ENCODE measurements around the gene PEX10.
"Not testable (repeated sequence)": the region's sequence is repeated elsewhere in the genome, so short reads cannot be mapped to it uniquely, and the experiment has no call there.

Gene PEX10

DNA sequence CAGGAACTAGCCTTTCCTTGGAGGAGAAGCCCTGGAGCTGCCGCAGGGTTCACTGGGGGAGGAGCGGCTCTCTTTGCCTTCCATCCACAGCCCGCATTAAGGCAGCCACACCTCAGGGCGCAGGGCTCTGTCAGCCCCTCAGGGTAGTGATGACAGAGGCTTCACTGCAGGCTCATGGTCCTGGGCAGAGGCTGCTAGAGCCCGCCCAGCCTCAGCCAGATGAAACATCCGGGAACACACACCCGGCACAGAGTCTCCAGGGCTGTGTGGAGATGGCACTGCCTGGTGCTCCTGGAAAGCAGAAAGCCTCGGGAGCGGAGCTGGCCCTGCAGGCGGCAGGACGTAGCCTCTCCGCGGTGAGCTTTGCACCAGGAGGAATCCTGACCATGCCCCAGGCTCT is 29.4 kb upstream of the PEX10 start:
- Histone ChIP-seq H3K9ac (ENCODE audit: low read depth, low read length) (no peak overlapping the region), H3K4me1 (ENCODE audit: control insufficient read depth, insufficient read depth, low read length) (peaks cover 22% of the 10 kb centered on the region), H3K4me2 (ENCODE audit: low read length) (no peak overlapping the region), H3K9me3 (replicated peaks; ENCODE audit: low read length) (no peaks in the 10 kb centered on the region), H3K4me3 (ENCODE audit: low read length) (no peak overlapping the region), H3K36me3 (ENCODE audit: insufficient read depth, low read length) (no peaks in the 10 kb centered on the region), H3K27me3 (ENCODE audit: control insufficient read depth, insufficient read depth, low read length) (peaks cover 25% of the 10 kb centered on the region)

DNA sequence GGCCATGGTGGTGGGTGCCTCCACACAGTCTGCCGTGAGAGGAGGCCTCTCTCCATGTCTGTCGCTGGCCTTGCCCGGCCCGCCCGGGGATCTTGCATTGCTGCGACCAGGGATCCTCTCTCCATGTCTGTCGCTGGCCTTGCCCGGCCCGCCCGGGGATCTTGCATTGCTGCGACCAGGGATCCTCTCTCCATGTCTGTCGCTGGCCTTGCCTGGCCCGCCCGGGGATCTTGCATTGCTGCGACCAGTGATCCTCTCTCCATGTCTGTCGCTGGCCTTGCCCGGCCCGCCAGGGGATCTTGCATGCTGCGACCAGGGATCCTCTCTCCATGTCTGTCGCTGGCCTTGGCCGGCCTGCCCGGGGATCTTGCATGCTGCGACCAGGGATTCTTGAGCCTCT is 28.0 kb upstream of the PEX10 start:
- Histone ChIP-seq H3K4me1 (ENCODE audit: control insufficient read depth, insufficient read depth, low read length) (peaks cover 12% of the 10 kb centered on the region), H3K27me3 (ENCODE audit: control insufficient read depth, insufficient read depth, low read length) (peaks cover 25% of the 10 kb centered on the region)
- H3K9ac ChIP-seq (ENCODE audit: low read depth, low read length); H3K9me3 ChIP-seq (replicated peaks; ENCODE audit: low read length); H3K4me3 ChIP-seq (ENCODE audit: low read length); H3K4me2 ChIP-seq (ENCODE audit: low read length); H3K36me3 ChIP-seq (ENCODE audit: insufficient read depth, low read length): not testable (repeated sequence)

DNA sequence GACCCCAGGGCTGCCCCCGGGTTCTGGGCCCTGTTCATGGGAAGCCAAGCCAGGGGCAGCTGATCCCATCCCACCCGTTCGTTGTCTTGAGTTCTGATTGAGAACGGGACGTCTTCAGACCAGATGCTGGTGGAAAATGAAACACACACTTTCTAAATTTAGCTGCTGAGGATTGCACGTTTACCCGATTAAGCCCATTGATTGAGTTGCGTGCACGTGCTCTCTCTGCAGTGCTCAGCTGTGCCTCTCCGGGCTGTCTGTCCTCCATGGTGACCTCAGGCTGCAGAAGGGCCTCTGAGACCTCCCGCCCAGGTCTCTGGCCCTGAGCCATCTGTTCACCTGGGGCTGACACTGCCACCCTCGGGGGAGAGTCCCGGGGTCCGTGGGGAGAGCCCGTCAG is 27.0 kb upstream of the PEX10 start:
- peaks cover 4% of the 10 kb centered on the region for H3K4me1 ChIP-seq (ENCODE audit: control insufficient read depth, insufficient read depth, low read length)
- no peaks in the 10 kb centered on the region for H3K9me3 ChIP-seq (replicated peaks; ENCODE audit: low read length)
- no peak overlapping the region for H3K4me2 ChIP-seq (ENCODE audit: low read length)
- no peak overlapping the region for H3K4me3 ChIP-seq (ENCODE audit: low read length)
- peaks cover 32% of the 10 kb centered on the region for H3K27me3 ChIP-seq (ENCODE audit: control insufficient read depth, insufficient read depth, low read length)
- H3K36me3 ChIP-seq (ENCODE audit: insufficient read depth, low read length) = no peaks in the 10 kb centered on the region
- H3K9ac ChIP-seq (ENCODE audit: low read depth, low read length) = no peak overlapping the region

DNA sequence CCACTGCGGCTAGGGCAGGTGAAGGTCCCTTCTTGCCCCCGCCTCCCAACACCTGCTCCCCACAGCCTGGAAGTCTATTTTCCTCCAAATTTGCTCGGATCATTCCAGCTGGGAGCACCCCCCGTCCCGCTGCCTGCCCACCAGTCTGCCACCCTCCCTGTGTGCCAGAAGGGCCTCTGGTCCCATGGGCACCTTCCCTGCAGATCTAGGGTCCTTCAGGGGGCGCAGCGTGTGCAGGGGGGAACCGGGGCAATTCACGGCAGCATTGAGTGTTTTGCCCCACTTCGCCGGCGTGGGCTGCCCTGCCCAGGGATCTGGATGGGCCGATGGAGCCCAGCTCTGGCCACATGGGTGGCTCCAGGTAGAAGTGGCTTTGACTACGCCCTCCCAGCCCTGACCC is 26.3 kb upstream of the PEX10 start:
- no peaks in the 10 kb centered on the region for H3K36me3 ChIP-seq (ENCODE audit: insufficient read depth, low read length)
- no peaks in the 10 kb centered on the region for H3K9me3 ChIP-seq (replicated peaks; ENCODE audit: low read length)
- peaks cover 4% of the 10 kb centered on the region for H3K4me1 ChIP-seq (ENCODE audit: control insufficient read depth, insufficient read depth, low read length)
- H3K4me3 ChIP-seq (ENCODE audit: low read length) = no peak overlapping the region
- H3K27me3 ChIP-seq (ENCODE audit: control insufficient read depth, insufficient read depth, low read length) = peaks cover 39% of the 10 kb centered on the region
- no peak overlapping the region for H3K9ac ChIP-seq (ENCODE audit: low read depth, low read length)
- no peak overlapping the region for H3K4me2 ChIP-seq (ENCODE audit: low read length)

DNA sequence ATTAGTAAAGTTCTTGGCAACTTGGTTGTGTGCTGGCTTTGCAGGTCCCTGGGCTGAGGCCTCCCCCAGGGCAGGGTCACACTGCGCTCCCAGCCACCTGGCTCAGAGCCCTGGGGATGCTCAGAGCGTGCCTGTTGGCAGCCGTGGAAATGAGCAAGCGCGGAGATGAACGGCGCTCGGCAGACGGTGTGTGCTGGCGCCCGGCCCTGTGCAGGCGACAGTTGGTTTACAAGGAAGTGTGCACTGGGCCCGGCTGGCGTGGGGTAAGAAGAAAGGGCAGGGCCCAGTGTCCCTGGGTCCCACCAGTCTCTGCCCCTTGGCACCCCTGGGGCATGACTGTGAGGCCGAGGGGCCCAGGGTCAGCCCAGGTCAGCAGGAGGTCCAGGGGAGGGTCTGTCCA is 25.7 kb upstream of the PEX10 start:
- no peak overlapping the region for H3K4me3 ChIP-seq (ENCODE audit: low read length)
- H3K9ac ChIP-seq (ENCODE audit: low read depth, low read length) = no peak overlapping the region
- H3K4me1 ChIP-seq (ENCODE audit: control insufficient read depth, insufficient read depth, low read length) = peaks cover 1% of the 10 kb centered on the region
- H3K27me3 ChIP-seq (ENCODE audit: control insufficient read depth, insufficient read depth, low read length) = peaks cover 44% of the 10 kb centered on the region
- no peak overlapping the region for H3K4me2 ChIP-seq (ENCODE audit: low read length)
- H3K36me3 ChIP-seq (ENCODE audit: insufficient read depth, low read length) = no peaks in the 10 kb centered on the region
- no peaks in the 10 kb centered on the region for H3K9me3 ChIP-seq (replicated peaks; ENCODE audit: low read length)

DNA sequence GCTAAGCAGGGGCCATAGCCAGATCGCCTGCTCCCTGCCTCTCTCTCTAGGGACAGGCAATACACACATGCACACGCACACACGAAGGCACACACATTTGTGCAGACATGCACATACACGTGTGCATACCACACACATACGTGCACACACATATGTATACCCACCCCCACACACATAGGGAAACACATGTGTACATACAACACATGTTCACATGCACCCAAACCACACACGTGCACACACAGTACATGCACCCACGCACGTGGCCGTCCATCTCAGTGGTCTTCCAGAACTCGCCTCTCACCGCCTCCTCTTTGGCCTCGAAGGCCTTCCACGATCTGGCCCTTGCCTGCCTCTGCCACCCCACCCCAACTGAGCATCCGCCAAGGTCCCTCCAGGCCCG is 25.3 kb upstream of the PEX10 start:
- no peak overlapping the region for H3K9ac ChIP-seq (ENCODE audit: low read depth, low read length)
- H3K4me3 ChIP-seq (ENCODE audit: low read length) = no peak overlapping the region
- H3K4me1 ChIP-seq (ENCODE audit: control insufficient read depth, insufficient read depth, low read length) = no peaks in the 10 kb centered on the region
- H3K9me3 ChIP-seq (replicated peaks; ENCODE audit: low read length) = no peaks in the 10 kb centered on the region
- H3K36me3 ChIP-seq (ENCODE audit: insufficient read depth, low read length) = no peaks in the 10 kb centered on the region
- no peak overlapping the region for H3K4me2 ChIP-seq (ENCODE audit: low read length)
- H3K27me3 ChIP-seq (ENCODE audit: control insufficient read depth, insufficient read depth, low read length) = peaks cover 44% of the 10 kb centered on the region

DNA sequence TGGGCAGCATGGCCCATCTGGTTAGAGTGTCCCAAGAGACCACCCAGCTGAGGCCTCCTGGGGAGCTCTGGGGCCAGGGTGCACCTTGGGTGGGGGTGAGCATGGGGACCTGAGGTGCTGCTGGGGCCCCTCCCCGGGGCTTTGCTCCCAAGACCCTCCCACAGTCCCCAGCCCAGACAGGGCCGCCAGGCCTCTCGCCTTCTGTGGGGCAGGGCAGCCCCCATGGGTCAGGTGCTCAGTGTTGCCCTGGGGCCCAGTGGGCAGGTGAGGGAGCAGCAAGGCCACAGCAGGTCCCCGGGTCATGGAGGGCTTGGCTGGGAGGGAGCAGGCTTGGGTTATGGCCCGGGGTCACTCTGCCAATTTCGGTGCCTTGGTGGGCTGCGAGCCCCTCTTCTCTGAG is 24.5 kb upstream of the PEX10 start:
- H3K9ac ChIP-seq (ENCODE audit: low read depth, low read length) = no peak overlapping the region
- H3K4me2 ChIP-seq (ENCODE audit: low read length) = no peak overlapping the region
- no peak overlapping the region for H3K4me3 ChIP-seq (ENCODE audit: low read length)
- H3K4me1 ChIP-seq (ENCODE audit: control insufficient read depth, insufficient read depth, low read length) = no peaks in the 10 kb centered on the region
- H3K27me3 ChIP-seq (ENCODE audit: control insufficient read depth, insufficient read depth, low read length) = peaks cover 44% of the 10 kb centered on the region
- no peaks in the 10 kb centered on the region for H3K9me3 ChIP-seq (replicated peaks; ENCODE audit: low read length)
- H3K36me3 ChIP-seq (ENCODE audit: insufficient read depth, low read length) = no peaks in the 10 kb centered on the region

DNA sequence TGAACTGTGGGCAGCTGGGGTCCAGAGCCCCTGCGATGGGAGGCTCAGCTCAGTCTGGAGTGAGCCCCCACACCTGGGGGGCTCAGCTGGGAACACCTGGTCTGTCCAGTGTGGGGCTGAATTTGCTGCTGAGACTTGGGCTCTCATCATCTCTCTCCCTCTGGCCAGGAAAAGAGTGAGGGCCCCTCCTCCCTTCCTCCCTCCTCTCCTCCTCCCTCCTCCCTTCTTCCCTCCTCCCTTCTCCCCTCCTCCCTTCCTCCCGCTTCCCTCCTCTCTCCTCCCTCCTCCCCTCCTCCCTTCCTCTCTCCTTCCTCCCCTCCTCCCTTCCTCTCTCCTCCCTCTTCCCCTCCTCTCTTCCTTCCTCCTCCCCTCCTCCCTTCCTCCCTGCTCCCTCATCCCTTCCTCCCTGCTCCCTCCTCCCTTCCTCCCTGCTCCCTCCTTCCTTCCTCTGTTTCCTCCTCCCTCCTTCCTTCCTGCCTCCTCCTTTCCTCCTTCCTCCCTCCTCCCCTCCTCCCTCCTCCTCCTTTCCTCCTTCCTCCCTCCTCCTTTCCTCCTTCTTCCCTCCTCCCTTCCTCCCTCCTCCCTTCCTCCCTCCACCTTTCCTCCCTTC is 23.5 kb upstream of the PEX10 start:
- Histone ChIP-seq H3K4me1 (ENCODE audit: control insufficient read depth, insufficient read depth, low read length) (no peaks in the 10 kb centered on the region), H3K9ac (ENCODE audit: low read depth, low read length) (no peak overlapping the region), H3K36me3 (ENCODE audit: insufficient read depth, low read length) (no peaks in the 10 kb centered on the region), H3K4me2 (ENCODE audit: low read length) (no peak overlapping the region), H3K9me3 (replicated peaks; ENCODE audit: low read length) (no peaks in the 10 kb centered on the region), H3K4me3 (ENCODE audit: low read length) (no peak overlapping the region), H3K27me3 (ENCODE audit: control insufficient read depth, insufficient read depth, low read length) (peaks cover 52% of the 10 kb centered on the region)

DNA sequence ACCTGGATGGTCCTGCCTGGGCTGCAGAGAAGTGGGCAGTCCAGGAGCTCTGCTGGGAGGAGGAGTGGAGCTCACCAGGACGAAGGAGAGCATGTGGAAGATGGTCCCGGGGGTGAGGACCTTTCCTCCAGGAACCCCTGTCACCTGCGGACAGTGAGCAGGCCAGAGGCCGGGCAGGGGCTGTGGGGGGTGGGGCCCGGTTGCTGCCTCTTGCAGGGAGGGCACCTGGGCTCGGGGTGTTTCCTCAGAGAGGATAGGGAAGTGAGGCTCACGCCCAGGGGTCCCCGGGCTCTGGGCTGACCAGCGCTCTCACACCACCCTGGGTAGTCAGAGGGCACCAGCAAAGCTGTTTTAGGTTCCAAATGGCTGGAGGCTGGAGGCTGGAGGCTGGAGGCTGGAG is 22.7 kb upstream of the PEX10 start:
- H3K9ac ChIP-seq (ENCODE audit: low read depth, low read length) = no peak overlapping the region

DNA sequence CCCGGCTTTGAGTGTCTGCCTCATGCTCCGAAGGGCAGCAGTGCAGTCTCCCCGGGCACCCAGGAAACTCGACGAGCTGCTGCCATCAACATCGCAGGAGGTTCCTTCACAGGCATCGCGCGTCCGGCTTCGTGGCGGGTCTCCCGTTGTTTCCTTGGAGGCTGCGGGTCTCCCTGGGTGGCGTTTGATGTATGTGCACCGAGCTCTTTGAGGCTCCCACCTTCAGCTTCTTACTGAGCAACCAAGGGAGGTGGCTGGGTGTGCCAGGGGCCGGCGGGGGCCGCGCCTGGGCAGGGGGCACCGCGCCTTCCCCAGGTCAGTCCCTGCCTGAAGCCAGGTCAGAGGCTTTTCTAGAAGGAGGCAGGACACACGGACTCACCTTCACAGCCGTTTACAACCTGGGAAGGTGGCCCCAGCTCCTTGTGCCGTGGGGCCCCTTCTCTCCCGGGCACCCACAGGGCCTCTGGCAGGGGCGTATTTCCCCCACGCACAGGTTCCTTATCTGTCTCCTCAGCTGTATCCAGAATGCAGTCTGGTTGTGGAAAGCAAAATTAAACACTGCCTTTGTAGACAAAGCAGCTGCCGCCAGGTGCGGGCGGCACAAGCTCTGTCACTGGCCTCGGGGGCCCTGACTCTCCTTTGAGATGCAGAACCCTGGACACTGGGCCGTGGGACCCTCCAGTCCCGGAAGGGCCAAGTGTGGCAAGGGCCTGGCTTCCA is 21.7 kb upstream of the PEX10 start:
- H3K9me3 ChIP-seq (replicated peaks; ENCODE audit: low read length) = peaks cover 4% of the 10 kb centered on the region
- no peak overlapping the region for H3K4me3 ChIP-seq (ENCODE audit: low read length)
- H3K4me1 ChIP-seq (ENCODE audit: control insufficient read depth, insufficient read depth, low read length) = no peaks in the 10 kb centered on the region
- H3K4me2 ChIP-seq (ENCODE audit: low read length) = no peak overlapping the region
- no peak overlapping the region for H3K9ac ChIP-seq (ENCODE audit: low read depth, low read length)
- no peaks in the 10 kb centered on the region for H3K36me3 ChIP-seq (ENCODE audit: insufficient read depth, low read length)
- H3K27me3 ChIP-seq (ENCODE audit: control insufficient read depth, insufficient read depth, low read length) = peaks cover 52% of the 10 kb centered on the region

More for the DNA sequence above, 22.7 kb upstream of the PEX10 start:
- Histone ChIP-seq H3K27me3 (ENCODE audit: control insufficient read depth, insufficient read depth, low read length) (peaks cover 52% of the 10 kb centered on the region), H3K36me3 (ENCODE audit: insufficient read depth, low read length) (no peaks in the 10 kb centered on the region), H3K4me2 (ENCODE audit: low read length) (no peak overlapping the region), H3K4me3 (ENCODE audit: low read length) (no peak overlapping the region), H3K9me3 (replicated peaks; ENCODE audit: low read length) (no peaks in the 10 kb centered on the region), H3K4me1 (ENCODE audit: control insufficient read depth, insufficient read depth, low read length) (no peaks in the 10 kb centered on the region)

DNA sequence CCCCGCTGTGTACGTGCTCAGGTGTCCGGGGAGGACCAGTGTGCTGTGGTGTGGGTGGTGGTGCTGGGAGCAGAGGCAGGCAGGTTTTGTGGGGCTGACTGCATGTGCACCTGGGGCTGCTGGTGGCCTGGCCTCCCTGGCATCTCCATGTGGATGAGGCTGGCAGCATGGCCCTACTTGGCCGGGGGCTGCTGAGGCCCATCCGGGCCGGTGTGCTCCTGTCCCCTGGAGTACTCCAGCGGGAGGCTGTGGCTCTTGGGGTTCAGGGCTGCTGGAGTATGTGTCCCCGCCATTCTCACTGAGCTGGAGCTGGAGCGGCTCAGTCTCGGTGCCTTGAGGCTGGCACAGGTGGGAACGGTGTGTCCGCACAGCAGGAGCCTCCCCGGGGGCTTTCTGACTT is 20.8 kb upstream of the PEX10 start:
- H3K9me3 ChIP-seq (replicated peaks; ENCODE audit: low read length) = peaks cover 4% of the 10 kb centered on the region
- no peak overlapping the region for H3K9ac ChIP-seq (ENCODE audit: low read depth, low read length)
- no peak overlapping the region for H3K4me3 ChIP-seq (ENCODE audit: low read length)
- no peak overlapping the region for H3K4me2 ChIP-seq (ENCODE audit: low read length)
- no peaks in the 10 kb centered on the region for H3K36me3 ChIP-seq (ENCODE audit: insufficient read depth, low read length)
- no peaks in the 10 kb centered on the region for H3K4me1 ChIP-seq (ENCODE audit: control insufficient read depth, insufficient read depth, low read length)
- peaks cover 47% of the 10 kb centered on the region for H3K27me3 ChIP-seq (ENCODE audit: control insufficient read depth, insufficient read depth, low read length)

DNA sequence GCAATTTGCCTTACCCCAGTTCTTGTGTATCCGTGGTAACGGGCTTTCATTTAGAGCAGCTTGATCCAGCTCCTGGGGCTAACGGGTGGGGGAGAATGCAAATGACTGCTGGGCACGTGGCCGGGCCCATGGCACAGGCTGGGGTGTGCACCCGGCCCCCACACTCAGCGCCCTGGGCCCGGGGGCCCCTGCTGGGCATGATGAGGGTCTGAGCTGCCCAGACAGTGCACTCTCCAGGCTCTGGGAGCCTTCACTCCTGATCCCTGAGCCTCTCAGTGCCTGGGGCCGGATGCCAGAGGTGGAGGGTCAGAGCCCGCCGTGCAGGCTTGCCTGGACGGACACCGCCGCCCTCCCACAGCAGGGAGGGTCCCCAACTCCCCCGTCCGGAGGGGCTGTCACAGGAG is 20.1 kb upstream of the PEX10 start:
- Histone ChIP-seq H3K9me3 (replicated peaks; ENCODE audit: low read length) (peaks cover 4% of the 10 kb centered on the region), H3K9ac (ENCODE audit: low read depth, low read length) (no peak overlapping the region), H3K4me2 (ENCODE audit: low read length) (no peak overlapping the region), H3K36me3 (ENCODE audit: insufficient read depth, low read length) (no peaks in the 10 kb centered on the region), H3K27me3 (ENCODE audit: control insufficient read depth, insufficient read depth, low read length) (peaks cover 41% of the 10 kb centered on the region), H3K4me1 (ENCODE audit: control insufficient read depth, insufficient read depth, low read length) (no peaks in the 10 kb centered on the region), H3K4me3 (ENCODE audit: low read length) (no peak overlapping the region)

Measured in skeletal muscle satellite cell (primary cell).